Measurements from ENCODE around the gene CNGA3.

DNA sequence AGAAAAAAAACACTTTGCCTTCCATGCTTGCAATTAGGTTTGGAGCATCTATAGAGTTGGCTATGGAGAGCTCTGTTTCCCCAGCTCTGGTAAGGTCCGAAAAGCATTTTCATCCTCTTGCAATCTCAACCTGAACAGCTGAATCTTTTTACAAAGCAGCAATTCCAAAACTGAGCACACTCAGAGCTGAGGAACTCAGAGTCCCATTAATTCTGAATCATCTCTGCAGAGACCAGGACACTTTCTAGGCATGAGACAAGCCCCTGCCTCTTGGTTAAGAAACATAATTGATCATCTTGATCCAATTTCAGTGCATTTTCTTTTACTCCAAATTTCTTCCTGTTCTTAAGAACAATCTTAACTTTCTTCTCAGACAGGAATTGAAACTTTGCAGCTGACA is 4.2 kb downstream of the CNGA3 start:
- TF ChIP-seq, protein P1, sequence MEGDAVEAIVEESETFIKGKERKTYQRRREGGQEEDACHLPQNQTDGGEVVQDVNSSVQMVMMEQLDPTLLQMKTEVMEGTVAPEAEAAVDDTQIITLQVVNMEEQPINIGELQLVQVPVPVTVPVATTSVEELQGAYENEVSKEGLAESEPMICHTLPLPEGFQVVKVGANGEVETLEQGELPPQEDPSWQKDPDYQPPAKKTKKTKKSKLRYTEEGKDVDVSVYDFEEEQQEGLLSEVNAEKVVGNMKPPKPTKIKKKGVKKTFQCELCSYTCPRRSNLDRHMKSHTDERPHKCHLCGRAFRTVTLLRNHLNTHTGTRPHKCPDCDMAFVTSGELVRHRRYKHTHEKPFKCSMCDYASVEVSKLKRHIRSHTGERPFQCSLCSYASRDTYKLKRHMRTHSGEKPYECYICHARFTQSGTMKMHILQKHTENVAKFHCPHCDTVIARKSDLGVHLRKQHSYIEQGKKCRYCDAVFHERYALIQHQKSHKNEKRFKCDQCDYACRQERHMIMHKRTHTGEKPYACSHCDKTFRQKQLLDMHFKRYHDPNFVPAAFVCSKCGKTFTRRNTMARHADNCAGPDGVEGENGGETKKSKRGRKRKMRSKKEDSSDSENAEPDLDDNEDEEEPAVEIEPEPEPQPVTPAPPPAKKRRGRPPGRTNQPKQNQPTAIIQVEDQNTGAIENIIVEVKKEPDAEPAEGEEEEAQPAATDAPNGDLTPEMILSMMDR (IDR thresholded peaks at IDR 0.05): no peak
- TF ChIP-seq POLR2A (IDR thresholded peaks at IDR 0.05): no peak
